H1 (cell line): ENCODE data around the gene PLXNA4. TPM values are rescaled to one million over a fixed set of nuclear protein-coding genes. Genes with fewer than 3 reads are reported as not detected.
A peak's percentile ranks its signal among the peaks of the same experiment; 100 is the strongest.

Experiments
- CTCF ChIA-PET: fragments of 300-600 bp; sonication (Branson Sonifier 250); formaldehyde crosslinking; loops from one replicate; lab custom pipeline; 2021; ENCODE audit not compliant: partially characterized antibody; lab: Charles Lee
- POLR2A ChIA-PET: fragments of 300-600 bp; sonication (Branson Sonifier 250); formaldehyde crosslinking; loops from one replicate; lab custom pipeline; 2021; ENCODE audit warnings: inconsistent platforms; ENCODE audit not compliant: partially characterized antibody; lab: Charles Lee
- DNase-seq, 2 experiments: peaks; one replicate each; pipeline versions ENCODE4 v3.0.0 to v3.0.0-alpha.2; 2010 to 2022; ENCODE audit warnings: low spot score in 2 of 2, low read depth in 1 of 2, mixed read lengths in 1 of 2
- FAIRE-seq: peaks from 2 replicates; lab custom pipeline; 2011; peaks lifted over from hg19 to GRCh38; lab: Jason Lieb, UNC
- H2AFZ ChIP-seq: 2 replicates; pipeline ENCODE4 v1.8.1; 2012; ENCODE audit warnings: low read length, inconsistent platforms
- H2AK5ac ChIP-seq: 2 replicates; pipeline ENCODE4 v1.6.1; 2013; ENCODE audit warnings: low read depth, low read length
- H2BK120ac ChIP-seq: replicated peaks from 2 replicates; pipeline ENCODE3; 2013; ENCODE audit warnings: low read depth, low read length, inconsistent platforms
- H2BK12ac ChIP-seq: 2 replicates; pipeline ENCODE4 v1.6.1; 2013; ENCODE audit warnings: low read depth, low read length
- H2BK15ac ChIP-seq: 2 replicates; pipeline ENCODE4 v1.6.1; 2013; ENCODE audit warnings: low read length
- H2BK20ac ChIP-seq: 2 replicates; pipeline ENCODE4 v1.6.1; 2013; ENCODE audit warnings: low read length
- H2BK5ac ChIP-seq: 2 replicates; pipeline ENCODE4 v1.6.1; 2013; ENCODE audit warnings: low read depth, low read length
- H3K14ac ChIP-seq: 2 replicates; pipeline ENCODE4 v1.6.1; 2013; ENCODE audit warnings: inconsistent platforms; ENCODE audit not compliant: insufficient read length
- H3K18ac ChIP-seq: 2 replicates; pipeline ENCODE4 v1.6.1; 2013; ENCODE audit warnings: low read length; ENCODE audit errors: extremely low read depth
- H3K23ac ChIP-seq: 2 replicates; pipeline ENCODE4 v1.6.1; 2013; ENCODE audit warnings: inconsistent platforms; ENCODE audit not compliant: insufficient read length
- H3K23me2 ChIP-seq: 2 replicates; pipeline ENCODE4 v1.6.1; 2013; ENCODE audit warnings: low read depth, low read length
- H3K27ac ChIP-seq: 2 replicates; pipeline ENCODE4 v1.6.1; 2011; ENCODE audit warnings: low read depth, low read length, inconsistent platforms
- H3K27me3 ChIP-seq, 4 experiments: replicated peaks in 1 of 4; 1 replicate in 1 of 4; 2 replicates in 3 of 4; pipeline versions ENCODE4 v1.6.1 to v1.8.1; 2011 to 2013; ENCODE audit warnings: low read length in 3 of 4, mild to moderate bottlenecking in 3 of 4, inconsistent platforms in 2 of 4, mixed read lengths in 2 of 4, moderate library complexity in 1 of 4; ENCODE audit not compliant: control insufficient read depth in 3 of 4, insufficient read depth in 3 of 4; ENCODE audit errors: extremely low read depth in 1 of 4
- H3K36me3 ChIP-seq, 4 experiments: 2 replicates each; pipeline versions ENCODE4 v1.6.1 to v1.8.1; 2011 to 2013; ENCODE audit warnings: mild to moderate bottlenecking in 4 of 4, low read length in 3 of 4, moderate library complexity in 2 of 4, control low read depth in 1 of 4, inconsistent platforms in 1 of 4; ENCODE audit not compliant: insufficient read depth in 4 of 4, control insufficient read depth in 2 of 4
- H3K4ac ChIP-seq: replicated peaks from 2 replicates; pipeline ENCODE3; 2013; ENCODE audit warnings: low read length, low read depth, mixed read lengths, inconsistent platforms; ENCODE audit not compliant: insufficient read length
- H3K4me1 ChIP-seq, 4 experiments: replicated peaks in 1 of 4; 1 replicate in 1 of 4; 2 replicates in 3 of 4; pipeline versions ENCODE4 v1.6.1 to v1.8.1; 2011 to 2013; ENCODE audit warnings: low read length in 3 of 4, inconsistent platforms in 2 of 4, mixed read lengths in 1 of 4; ENCODE audit not compliant: insufficient read depth in 4 of 4, control insufficient read depth in 3 of 4
- H3K4me2 ChIP-seq, 2 experiments: 2 replicates each; pipeline versions ENCODE4 v1.6.1 to v1.8.1; 2011 to 2013; ENCODE audit warnings: low read depth in 2 of 2, low read length in 2 of 2, control low read depth in 1 of 2, inconsistent platforms in 1 of 2, mild to moderate bottlenecking in 1 of 2; ENCODE audit not compliant: insufficient read depth in 1 of 2
- H3K4me3 ChIP-seq, 4 experiments: fragments of 200-600, 300-600 bp in 1 of 4; sonication (generic), shearing (Covaris generic), sonication (Bioruptor Twin) in 1 of 4; 2 replicates each; pipeline versions ENCODE4 v1.5.1 to v1.8.1; 2011 to 2016; ENCODE audit warnings: low read length in 4 of 4, low read depth in 3 of 4, control low read depth in 2 of 4, inconsistent platforms in 2 of 4, mild to moderate bottlenecking in 2 of 4, mixed read lengths in 1 of 4, moderate library complexity in 1 of 4; ENCODE audit not compliant: insufficient read depth in 2 of 4; ENCODE audit errors: extremely low read depth in 1 of 4
- H3K56ac ChIP-seq: replicated peaks from 2 replicates; pipeline ENCODE3; 2013; ENCODE audit warnings: low read depth, mild to moderate bottlenecking, mixed read lengths, low read length, inconsistent platforms; ENCODE audit not compliant: insufficient read length
- H3K79me1 ChIP-seq: 2 replicates; pipeline ENCODE4 v1.6.1; 2013; ENCODE audit warnings: low read depth, low read length, control low read depth
- H3K79me2 ChIP-seq, 2 experiments: 2 replicates each; pipeline versions ENCODE4 v1.6.1 to v1.8.1; 2012 to 2013; ENCODE audit warnings: low read length in 2 of 2, mild to moderate bottlenecking in 2 of 2, inconsistent platforms in 1 of 2; ENCODE audit not compliant: insufficient read depth in 2 of 2, control insufficient read depth in 1 of 2
- H3K9ac ChIP-seq, 4 experiments: replicated peaks in 1 of 4; 1 replicate in 1 of 4; 2 replicates in 3 of 4; pipeline versions ENCODE4 v1.6.1 to v1.8.1; 2011 to 2013; ENCODE audit warnings: low read depth in 3 of 4, low read length in 3 of 4, control low read depth in 2 of 4, mild to moderate bottlenecking in 2 of 4, moderate library complexity in 2 of 4, inconsistent platforms in 1 of 4; ENCODE audit errors: extremely low read depth in 1 of 4
- H3K9me3 ChIP-seq, 2 experiments: 2 replicates each; pipeline versions ENCODE4 v1.6.1 to v1.8.1; 2012 to 2013; ENCODE audit warnings: mild to moderate bottlenecking in 2 of 2, moderate library complexity in 2 of 2, control low read depth in 1 of 2, inconsistent platforms in 1 of 2, low read depth in 1 of 2, low read length in 1 of 2, mixed read lengths in 1 of 2; ENCODE audit not compliant: insufficient read depth in 2 of 2
- H4K20me1 ChIP-seq, 2 experiments: replicated peaks in 1 of 2; 2 replicates each; pipeline versions ENCODE3 to v1.8.1; 2011 to 2013; ENCODE audit warnings: inconsistent platforms in 2 of 2, low read length in 2 of 2, mild to moderate bottlenecking in 1 of 2; ENCODE audit not compliant: insufficient read depth in 2 of 2, control insufficient read depth in 1 of 2
- H4K5ac ChIP-seq: 2 replicates; pipeline ENCODE4 v1.6.1; 2013; ENCODE audit warnings: low read length, low read depth, mixed read lengths, inconsistent platforms; ENCODE audit not compliant: insufficient read length
- H4K8ac ChIP-seq: 2 replicates; pipeline ENCODE4 v1.8.0; 2013; ENCODE audit warnings: mild to moderate bottlenecking, moderate library complexity, low read length, inconsistent platforms; ENCODE audit not compliant: insufficient read depth; ENCODE audit errors: extremely low read depth
- H4K91ac ChIP-seq: replicated peaks from 2 replicates; pipeline ENCODE3; 2013; ENCODE audit warnings: low read length, mixed read lengths, inconsistent platforms; ENCODE audit not compliant: insufficient read length
- HDAC6 ChIP-seq: IDR thresholded peaks from one replicate; pipeline ENCODE4 v1.7.1; 2012; ENCODE audit warnings: low read depth, mild to moderate bottlenecking, inconsistent platforms, low read length, moderate library complexity
- TCF12 ChIP-seq: IDR thresholded peaks from 2 replicates; pipeline ENCODE4 v1.6.1; 2011; ENCODE audit warnings: low read depth, mild to moderate bottlenecking, low read length
- WGBS, 2 experiments: shearing (Covaris generic) in 1 of 2; methylation state at CpG; one replicate each; pipeline versions ENCODE4 v1.1.6 to v1.1.7; 2013 to 2015; ENCODE audit warnings: low lambda C conversion rate in 2 of 2, mixed read lengths in 2 of 2, inconsistent platforms in 1 of 2, low coverage in 1 of 2, missing lambda C conversion rate in 1 of 2; ENCODE audit not compliant: insufficient replicate concordance in 2 of 2, insufficient coverage in 1 of 2, insufficient read length in 1 of 2; ENCODE audit errors: extremely low coverage in 1 of 2, missing lambda C conversion rate in 1 of 2; 5-methylcytosine and 5-hydroxymethylcytosine counted together
- polyA plus RNA-seq, 7 experiments: library from polyadenylated mRNA; depleted of rRNA in 3 of 7; stranded (reverse) in 5 of 7; unstranded in 2 of 7; fragments of >200 nt in 5 of 7; fragments of 200-250 nt in 2 of 7; gene quantifications; 1 replicate in 5 of 7; 2 replicates in 1 of 7; 4 replicates in 1 of 7; pipeline versions ENCODE4 v1.2.1 to v1.2.3, GENCODE V29; 2011 to 2013; ENCODE audit warnings: missing spikeins in 2 of 7, mixed read lengths in 2 of 7
- total RNA-seq: library from RNA; stranded (reverse); fragmentation: NEBNext Ultra II Directional; extraction: Animal tissue kit (Norgen Biotek cat#: 25700); gene quantifications from 2 replicates; pipeline ENCODE4 v1.2.1, GENCODE V29; 2021

The PLXNA4 gene
- total and polyA plus RNA-seq, 2 of the 8 experiments (the other 6 are each of a cell fraction or from before 2014, with no cell fraction given): 0.76 to 0.79 TPM

GRCh38 chr7:132380059-132380458 is 196.2 kb downstream of the PLXNA4 start:
- no peak overlapping the region for H2BK120ac ChIP-seq
- H3K4me1 ChIP-seq: peaks cover 2 to 5% (median 3%) of the 10 kb centered on the region in 4 experiments; a peak in 4 of 7 replicates
- ChIA-PET CTCF (no interaction called here), POLR2A (interaction anchor here (1.0 kb wide), 1 partner anchor 320 kb away, joined by 3 read pairs; no protein-coding TSS in a partner anchor)
- no peaks in the 10 kb centered on the region for H3K79me2 ChIP-seq
- no peak overlapping the region for H4K91ac ChIP-seq
- FAIRE-seq (peak; percentile 55), DNase-seq (no peak)
- no peak overlapping the region for H2AFZ ChIP-seq
- no peak overlapping the region for H2BK12ac ChIP-seq
- peaks cover 0 to 4% of the 10 kb centered on the region in 2 experiments; a peak in 1 of 4 replicates for H3K9me3 ChIP-seq
- H3K23ac ChIP-seq: no peak overlapping the region
- H3K4ac ChIP-seq: no peak overlapping the region
- no peak overlapping the region for H3K56ac ChIP-seq
- no peak overlapping the region for H4K5ac ChIP-seq
- WGBS, 2 experiments: 71% methylated on average over 3 of the region's 3 CpGs; no CpG with 5 or more reads in 1 of the 2 experiments
- H3K27me3 ChIP-seq: no peaks in the 10 kb centered on the region; a peak in 1 of 7 replicates
- no peak overlapping the region for H3K27ac ChIP-seq
- no peaks in the 10 kb centered on the region for H3K79me1 ChIP-seq
- H3K4me2 ChIP-seq: no peak overlapping the region
- H4K20me1 ChIP-seq: no peaks in the 10 kb centered on the region
- H3K14ac ChIP-seq: no peak overlapping the region
- no peak overlapping the region; the same call in 1 of the 2 replicates for H4K8ac ChIP-seq
- H2AK5ac ChIP-seq: no peak overlapping the region
- H3K9ac ChIP-seq: no peak overlapping the region
- H3K23me2 ChIP-seq: no peaks in the 10 kb centered on the region
- H2BK5ac ChIP-seq: no peak overlapping the region
- no peak overlapping the region for H2BK20ac ChIP-seq
- no peak overlapping the region for H3K4me3 ChIP-seq
- no peak overlapping the region for H2BK15ac ChIP-seq
- no peak overlapping the region for H3K18ac ChIP-seq
- no peaks in the 10 kb centered on the region for H3K36me3 ChIP-seq
- TF ChIP-seq TCF12 (no peak), HDAC6 (no peak)
